M059J (cell line): ENCODE measurements around the gene PYGO2. TPM values are rescaled to one million over a fixed set of nuclear protein-coding genes. Genes with fewer than 3 reads are reported as not detected.

ENCODE experiments used
- DNase-seq: peaks from one replicate; pipeline ENCODE4 v3.0.0-alpha.2; 2012; ENCODE audit warnings: low read depth
- total RNA-seq: library from RNA; depleted of rRNA; stranded (reverse); fragments of >200 nt; shearing (Covaris generic); gene quantifications from 2 replicates; pipeline ENCODE4 v1.2.3, GENCODE V29; 2014

Gene PYGO2
- total RNA-seq, 1 experiment from 2014 or later = 41.7 TPM

GRCh38 chr1:154943649-154944400, 17.8 kb downstream of the PYGO2 start:
- no peak for DNase-seq

GRCh38 chr1:154941333-154942013, 20.1 kb downstream of the PYGO2 start:
- peak; percentile 43 for DNase-seq

DNA sequence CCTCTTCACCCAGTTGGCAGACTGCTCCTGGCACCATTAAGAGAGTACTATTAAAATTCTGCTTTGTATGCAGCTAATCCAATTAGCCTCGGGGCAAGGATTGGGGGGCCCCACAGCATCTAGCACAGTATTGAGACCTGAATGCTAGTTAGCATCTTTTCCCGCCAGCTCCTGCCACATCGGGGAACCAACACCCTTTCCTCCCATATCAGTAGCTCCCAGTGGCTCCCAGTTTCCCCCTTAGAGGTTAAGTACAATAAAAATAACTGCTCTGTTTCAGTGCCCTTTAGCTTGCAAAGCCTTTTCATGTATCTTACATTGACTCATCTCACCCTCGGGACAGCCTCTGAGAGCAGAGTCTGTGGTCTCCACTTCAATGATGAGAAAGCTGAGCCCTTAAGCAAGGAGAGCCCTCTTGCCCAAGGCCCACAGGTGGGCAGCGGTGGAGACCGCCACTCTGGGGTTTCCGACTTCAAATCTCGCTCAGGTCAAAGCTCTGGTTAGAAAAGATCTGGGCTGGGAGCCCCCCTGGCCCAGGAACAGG, 20.9 kb downstream of the PYGO2 start:
- DNase-seq = no peak

- no peak for DNase-seq
Observed at GRCh38 chr1:154940213-154940560, 21.4 kb downstream of the PYGO2 start.

DNA sequence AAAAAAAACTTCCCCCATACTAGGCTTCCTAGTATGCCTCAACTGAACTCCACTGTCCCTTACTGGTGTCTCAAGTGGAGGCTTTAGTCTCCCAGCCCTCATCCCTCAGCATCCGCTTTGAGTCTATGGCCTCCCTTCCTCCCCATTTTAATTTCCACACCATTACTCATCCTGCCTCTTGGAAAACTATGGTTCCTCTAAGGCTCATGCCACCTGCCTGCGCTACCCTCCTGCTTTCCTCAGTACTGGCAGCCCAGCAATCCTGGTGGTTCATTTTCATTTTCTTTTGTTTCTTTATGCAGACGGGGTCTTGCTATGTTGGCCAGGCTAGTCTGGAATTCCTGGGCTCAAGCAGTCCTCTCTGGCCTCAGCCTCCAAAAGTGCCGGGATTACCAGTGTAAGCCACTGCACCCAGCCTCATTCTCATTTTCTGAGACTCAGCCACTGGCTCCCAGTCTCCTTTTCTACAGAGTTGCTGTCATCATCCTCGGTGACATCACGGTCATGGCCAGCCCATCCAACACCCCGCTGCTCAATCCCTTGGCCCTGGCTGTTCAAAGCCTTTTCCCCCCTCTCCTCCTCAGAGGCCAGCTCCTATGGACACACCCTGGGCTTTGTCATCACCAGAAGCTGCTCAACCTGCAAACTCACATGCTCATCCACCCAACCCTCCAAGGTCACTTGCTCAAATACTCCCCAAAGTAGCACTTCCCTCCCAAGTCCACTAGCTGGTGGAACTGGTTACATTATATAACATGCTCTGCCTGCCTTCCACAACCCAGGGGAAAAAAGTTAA, 22.8 kb downstream of the PYGO2 start:
- no peak for DNase-seq

DNA sequence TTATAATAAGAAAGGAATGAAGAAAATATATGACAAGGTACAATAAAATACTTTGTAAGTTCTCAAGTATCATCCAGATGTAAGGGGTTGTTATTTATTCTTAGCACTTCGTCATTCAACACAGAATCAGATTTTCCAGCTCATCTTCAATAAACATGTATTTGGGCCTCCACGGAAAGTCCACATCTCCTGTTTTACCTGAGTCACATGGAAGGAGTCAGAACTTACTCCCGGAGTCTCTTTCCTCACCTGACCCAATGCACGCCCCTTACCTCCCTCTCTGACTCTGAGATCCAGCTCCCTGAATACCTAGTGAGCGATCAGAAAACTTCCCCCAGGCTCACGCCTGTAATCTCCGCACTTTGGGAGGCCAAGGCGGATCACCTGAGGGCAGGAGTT, 23.6 kb downstream of the PYGO2 start:
- no peak for DNase-seq

GRCh38 chr1:154937085-154937987, 24.2 kb downstream of the PYGO2 start:
- DNase-seq = peak; percentile 91

- DNase-seq = peak; percentile 92
Observed at GRCh38 chr1:154936555-154937084, 25.0 kb downstream of the PYGO2 start, which contains the start of gene PMVK. PMVK (minus strand) TSS chr1:154936719; CDS start chr1:154936685, 34 bp downstream.

GRCh38 chr1:154935749-154936554, 25.6 kb downstream of the PYGO2 start:
- DNase-seq = no peak

DNA sequence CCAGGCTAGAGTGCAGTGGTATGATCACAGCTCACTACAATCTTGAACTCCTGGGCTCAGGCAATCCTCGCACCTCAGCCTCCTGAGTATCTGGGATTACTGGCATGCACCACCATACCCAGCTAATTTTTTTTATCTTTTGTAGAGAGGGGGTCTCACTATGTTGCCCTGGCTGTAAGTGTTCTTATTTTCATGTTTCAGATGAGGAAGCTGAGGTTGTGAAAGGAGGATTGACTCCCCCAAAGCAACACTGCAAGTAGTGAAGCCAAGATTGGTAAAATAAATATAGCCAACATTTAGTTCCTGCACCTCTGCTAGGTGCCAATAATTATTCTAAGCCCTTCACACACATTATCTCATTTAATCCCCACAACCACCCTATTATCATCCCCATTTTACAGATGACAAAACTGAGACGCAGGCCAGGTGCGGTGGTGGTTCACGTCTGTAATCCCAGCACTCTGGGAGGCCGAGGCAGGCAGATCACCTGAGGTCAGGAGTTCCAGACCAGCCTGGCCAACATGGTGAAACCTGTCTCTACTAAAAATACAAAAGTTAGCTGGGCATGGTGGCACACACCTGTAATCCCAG, 27.1 kb downstream of the PYGO2 start:
- no peak for DNase-seq

DNA sequence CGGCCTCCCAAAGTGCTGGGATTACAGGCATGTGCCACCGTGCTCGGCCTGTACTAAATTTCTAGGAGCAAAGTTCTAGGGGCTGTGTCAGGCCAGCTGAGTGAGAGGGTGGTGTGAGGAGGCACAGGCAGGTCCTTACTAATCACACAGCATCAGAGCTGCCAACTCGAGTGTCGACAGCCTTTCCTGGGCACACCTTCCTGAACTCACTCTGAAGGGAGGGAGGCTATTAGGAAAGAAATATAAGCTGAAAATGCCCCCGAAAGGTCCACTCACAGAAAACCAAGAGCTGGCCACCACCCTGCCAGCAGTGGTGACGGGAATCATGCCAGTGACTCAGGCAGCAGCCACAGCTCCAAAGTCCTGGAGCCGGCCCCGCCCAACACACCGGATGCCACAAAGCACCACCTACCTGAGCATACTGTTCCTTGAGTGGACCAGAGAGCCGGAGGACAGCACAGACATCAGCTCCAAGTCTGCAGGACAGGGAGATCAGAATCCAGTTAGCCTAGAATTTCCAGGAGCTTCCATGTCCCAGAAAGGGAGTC, 29.6 kb downstream of the PYGO2 start:
- peak; percentile 82 for DNase-seq

DNA sequence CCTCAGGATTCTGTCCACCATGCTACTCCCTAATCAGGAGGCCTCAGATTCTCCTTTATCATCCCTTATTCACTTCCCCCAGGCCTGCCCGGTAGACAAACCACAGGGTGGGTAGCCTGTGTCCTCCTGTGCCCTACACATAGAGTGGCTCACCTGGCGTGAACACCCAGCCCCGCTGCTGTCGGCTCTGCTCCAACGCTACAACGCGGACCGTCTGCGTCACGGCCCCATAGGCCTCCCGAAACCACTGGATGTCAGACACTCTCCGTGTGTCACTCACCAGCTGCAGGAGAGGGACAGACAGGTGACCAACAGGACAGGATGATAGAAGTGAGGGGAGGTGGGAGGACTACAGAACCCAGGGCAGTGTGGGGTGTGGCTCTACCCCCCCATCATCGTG, 35.4 kb downstream of the PYGO2 start:
- DNase-seq = no peak

- DNase-seq = no peak
Observed at GRCh38 chr1:154925335-154926170, 36.0 kb downstream of the PYGO2 start.

- DNase-seq = no peak
Observed at GRCh38 chr1:154923695-154924094, 37.9 kb downstream of the PYGO2 start.

GRCh38 chr1:154913273-154913672, 48.3 kb downstream of the PYGO2 start:
- DNase-seq = no peak

DNA sequence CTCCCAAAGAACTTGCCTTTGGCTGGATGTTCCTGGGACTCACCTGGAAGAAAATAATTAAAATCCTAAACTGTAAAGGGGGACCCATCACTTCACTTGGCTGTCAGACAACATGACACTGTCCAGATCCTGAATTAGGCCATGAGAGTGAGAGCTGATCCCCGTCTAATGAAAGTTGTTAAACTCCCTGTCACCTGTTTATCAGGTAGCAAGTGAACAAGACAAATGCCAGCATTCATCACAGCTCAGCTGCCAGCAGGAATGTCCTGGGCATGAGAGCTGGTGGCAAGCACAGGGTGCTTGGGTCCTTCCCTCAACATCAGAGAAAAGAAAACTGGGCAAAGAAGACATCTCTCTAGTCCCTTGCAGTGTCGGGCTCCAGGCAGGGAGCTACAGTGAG, 48.8 kb downstream of the PYGO2 start:
- DNase-seq = no peak

DNA sequence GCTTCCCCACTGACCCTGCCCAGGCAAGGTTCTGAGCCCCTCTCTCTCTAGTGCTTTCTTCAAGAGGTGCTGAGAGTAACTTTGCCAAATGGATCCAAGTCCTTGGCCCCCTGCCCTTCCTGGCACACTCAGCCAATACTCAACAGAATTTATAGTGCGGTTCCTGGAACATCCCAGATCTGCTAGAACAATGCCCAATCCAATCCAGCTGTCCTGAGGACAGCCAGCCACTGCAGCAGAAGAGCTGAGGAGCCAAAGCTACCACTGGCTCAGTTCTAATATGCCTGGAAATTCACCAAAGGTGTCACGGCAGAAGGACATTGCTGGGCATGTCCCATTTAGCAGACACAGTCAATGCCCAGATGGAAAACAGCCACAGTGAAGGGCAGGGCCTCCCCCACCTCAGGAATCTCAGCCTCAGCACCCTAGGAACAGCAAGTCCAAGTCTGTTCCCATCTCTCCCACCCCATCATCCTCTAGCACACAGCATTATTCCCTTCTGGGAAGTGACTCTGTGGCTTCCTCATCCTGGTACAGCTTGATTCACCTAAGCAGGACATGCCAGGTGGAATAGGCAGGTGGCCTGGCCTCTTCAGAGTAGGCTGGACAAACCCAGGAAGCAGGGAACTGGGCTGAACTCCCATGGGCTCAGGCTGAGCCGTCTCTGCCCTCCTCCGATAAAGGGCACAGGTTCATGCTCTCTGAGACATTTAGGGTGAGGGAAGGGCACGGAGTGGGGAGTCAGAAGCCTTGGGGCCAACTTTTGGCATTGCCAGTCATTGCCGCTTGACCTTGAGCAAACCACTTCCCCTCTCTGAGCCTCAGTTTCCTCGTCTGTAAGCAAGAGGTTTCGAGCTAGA, 49.7 kb downstream of the PYGO2 start:
- DNase-seq = no peak
